ENCODE results near the gene SLC26A11.

DNA sequence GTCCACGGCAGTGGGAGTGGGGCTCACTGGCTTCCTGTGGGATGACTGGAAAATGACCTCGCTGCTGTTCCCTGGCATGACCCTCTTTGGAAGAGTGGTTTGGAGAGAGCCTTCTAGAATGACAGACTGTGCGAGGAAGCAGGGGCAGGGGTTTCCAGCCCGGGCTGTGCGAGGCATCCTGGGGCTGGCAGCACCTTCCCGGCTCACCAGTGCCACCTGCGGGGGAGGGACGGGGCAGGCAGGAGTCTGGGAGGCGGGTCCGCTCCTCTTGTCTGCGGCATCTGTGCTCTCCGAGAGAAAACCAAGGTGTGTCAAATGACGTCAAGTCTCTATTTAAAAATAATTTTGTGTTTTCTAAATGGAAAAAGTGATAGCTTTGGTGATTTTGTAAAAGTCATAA, 32.6 kb downstream of the SLC26A11 start:
- TF ChIP-seq POLR2A (IDR thresholded peaks at IDR 0.05; ENCODE audit: low read length): no peak
- TF ChIP-seq GATA1 (IDR thresholded peaks at IDR 0.05; ENCODE audit: low read depth, low read length): no peak

All from erythroblast (primary cell).